ENCODE results near the gene IL17C. TPM values are rescaled to one million over a fixed set of nuclear protein-coding genes. Genes with fewer than 3 reads are reported as not detected.

IL17C gene
- total RNA-seq, 1 experiment from 2014 or later: 1.9 TPM

- H3K4me3 Mint-ChIP-seq: no peak overlapping the region
- H3K4me1 Mint-ChIP-seq: peaks cover 9% of the 10 kb centered on the region
- no peak for DNase-seq (ENCODE audit: low spot score)
- H3K27me3 Mint-ChIP-seq (ENCODE audit: low read depth): peaks cover 3% of the 10 kb centered on the region
- TF ChIP-seq IRF1 (CRISPR knock-in tag; IDR thresholded peaks at IDR 0.05) (no peak), FOXP4 (CRISPR knock-in tag; IDR thresholded peaks at IDR 0.05) (no peak), NFE2L1 (CRISPR knock-in tag; IDR thresholded peaks at IDR 0.05) (no peak)
- ChIA-PET POLR2A (no interaction called here), CTCF (interaction anchor here (0.7 to 2.5 kb wide), 8 partner anchors 9 to 485 kb away, joined by 3 to 23 read pairs (median 4); no protein-coding TSS in a partner anchor)
- no peak for ATAC-seq
- no peaks in the 10 kb centered on the region for H3K9me3 Mint-ChIP-seq
- no peak overlapping the region for H3K27ac Mint-ChIP-seq
- peaks cover 2% of the 10 kb centered on the region; the same call in 1 of the 2 replicates for H3K36me3 Mint-ChIP-seq
Measured at GRCh38 chr16:88681709-88682451, 43.5 kb downstream of the IL17C start.

GRCh38 chr16:88684569-88685155 is 46.3 kb downstream of the IL17C start:
- TF ChIP-seq IRF2 (CRISPR knock-in tag; IDR thresholded peaks at IDR 0.05; ENCODE audit: borderline replicate concordance, low read depth) (no peak), MYBL2 (CRISPR knock-in tag; IDR thresholded peaks at IDR 0.05) (no peak), NFE2L1 (CRISPR knock-in tag; IDR thresholded peaks at IDR 0.05) (no peak), ZBTB21 (CRISPR knock-in tag; IDR thresholded peaks at IDR 0.05; ENCODE audit: borderline replicate concordance) (no peak), TEAD4 (CRISPR knock-in tag; IDR thresholded peaks at IDR 0.05) (no peak)
- Mint-ChIP-seq H3K36me3 (peaks cover 2% of the 10 kb centered on the region; the same call in 1 of the 2 replicates), H3K4me1 (peaks cover 15% of the 10 kb centered on the region), H3K9me3 (no peaks in the 10 kb centered on the region), H3K4me3 (peak overlapping the region; percentile 74), H3K27ac (no peak overlapping the region), H3K27me3 (ENCODE audit: low read depth) (peaks cover 28% of the 10 kb centered on the region)
- no peak for ATAC-seq
- POLR2A ChIA-PET: no interaction called here
- no peak for DNase-seq (ENCODE audit: low spot score)
- CTCF ChIA-PET: interaction anchor here (0.9 to 5.8 kb wide), 18 partner anchors 12 to 178 kb away, joined by 3 to 111 read pairs (median 6); partner anchors contain the start of genes GALNS, IL17C, MVD and TRAPPC2L

- ChIA-PET CTCF (interaction anchor here (0.6 to 5.8 kb wide), 24 partner anchors 12 to 179 kb away, joined by 3 to 111 read pairs (median 4); partner anchors contain the start of genes GALNS, IL17C, MVD and TRAPPC2L), POLR2A (no interaction called here)
- H3K9me3 Mint-ChIP-seq: no peaks in the 10 kb centered on the region
- peak; percentile 50 for DNase-seq (ENCODE audit: low spot score)
- peak overlapping the region; percentile 74 for H3K4me3 Mint-ChIP-seq
- peaks cover 2% of the 10 kb centered on the region; the same call in 1 of the 2 replicates for H3K36me3 Mint-ChIP-seq
- H3K27me3 Mint-ChIP-seq (ENCODE audit: low read depth): peaks cover 28% of the 10 kb centered on the region
- peaks cover 15% of the 10 kb centered on the region for H3K4me1 Mint-ChIP-seq
- ATAC-seq: peak; percentile 11
- TF ChIP-seq CTCF (IDR thresholded peaks at IDR 0.05): peak; percentile 37; the same call in 1 of the 2 replicates
- no peak for TF ChIP-seq NR2C2 (CRISPR knock-in tag; IDR thresholded peaks at IDR 0.05)
- TF ChIP-seq ERG (CRISPR knock-in tag; IDR thresholded peaks at IDR 0.05): no peak
- no peak overlapping the region for H3K27ac Mint-ChIP-seq
Measured at GRCh38 chr16:88685156-88686061, 47.0 kb downstream of the IL17C start.
